ENCODE measurements around the gene CMTM3.
A peak's percentile ranks its signal among the peaks of the same experiment; 100 is the strongest.
"Not testable (repeated sequence)": the region's sequence is repeated elsewhere in the genome, so short reads cannot be mapped to it uniquely, and the experiment has no call there.

Gene CMTM3

GRCh38 chr16:66585481-66586239 is 18.8 kb upstream of the CMTM3 start:
- no peak for DNase-seq

DNA sequence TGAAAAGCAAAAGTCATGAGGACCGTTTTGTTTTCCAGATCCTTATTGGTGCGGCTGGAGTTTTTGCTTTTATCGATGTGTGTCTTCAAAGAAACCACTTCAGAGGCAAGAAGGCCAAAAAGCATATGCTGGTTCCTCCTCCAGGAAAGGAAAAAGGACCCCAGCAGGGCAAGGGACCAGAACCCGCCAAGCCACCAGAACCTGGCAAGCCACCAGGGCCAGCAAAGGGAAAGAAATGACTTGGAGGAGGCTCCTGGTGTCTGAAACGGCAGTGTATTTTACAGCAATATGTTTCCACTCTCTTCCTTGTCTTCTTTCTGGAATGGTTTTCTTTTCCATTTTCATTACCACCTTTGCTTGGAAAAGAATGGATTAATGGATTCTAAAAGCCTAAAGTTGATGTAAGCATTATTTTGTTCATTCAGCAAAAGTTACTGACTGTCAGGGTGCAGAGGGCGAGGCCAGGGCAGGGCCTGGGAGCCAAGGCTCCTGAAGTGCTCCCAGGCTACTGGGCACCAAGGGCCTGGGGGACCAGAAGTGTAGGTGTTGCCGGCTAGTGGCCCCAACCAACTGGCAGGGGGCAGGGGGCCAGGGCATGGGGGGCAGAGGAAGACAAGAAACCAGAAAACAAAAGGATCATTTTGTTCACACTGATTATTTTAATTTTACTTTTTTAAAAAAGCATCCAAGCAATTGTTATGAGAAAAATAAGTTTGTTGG is 16.5 kb upstream of the CMTM3 start:
- no peak for DNase-seq

- no peak for DNase-seq
Measured at GRCh38 chr16:66588981-66589713, 15.4 kb upstream of the CMTM3 start.

- no peak for DNase-seq
Measured at GRCh38 chr16:66590322-66590721, 14.2 kb upstream of the CMTM3 start.

DNA sequence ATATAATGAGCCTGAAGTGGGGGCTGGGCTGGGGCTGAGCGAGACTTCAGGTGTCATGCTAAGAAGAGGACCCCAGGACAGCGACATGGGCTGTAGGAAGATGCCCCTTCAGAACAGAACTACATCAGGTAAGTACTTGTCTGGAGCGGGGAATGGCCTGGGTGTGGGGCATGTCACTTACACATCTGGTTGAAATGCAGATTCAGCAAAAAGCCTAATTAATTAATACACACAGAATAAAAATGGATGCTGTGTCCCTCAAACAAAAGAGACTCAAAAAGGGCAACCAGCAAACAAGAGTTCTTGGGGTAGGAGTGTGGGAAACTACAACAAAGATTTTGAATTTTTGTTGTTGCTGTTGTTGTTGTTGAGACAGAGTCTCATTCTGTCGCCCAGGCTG is 13.5 kb upstream of the CMTM3 start:
- no peak for DNase-seq

- no peak for DNase-seq
Measured at GRCh38 chr16:66592241-66592640, 12.3 kb upstream of the CMTM3 start.

- DNase-seq, result no peak
Measured at GRCh38 chr16:66592814-66593213, 11.7 kb upstream of the CMTM3 start.

- no peak for DNase-seq
Measured at GRCh38 chr16:66594739-66595138, 9.8 kb upstream of the CMTM3 start.

- DNase-seq, result not testable (repeated sequence)
Measured at GRCh38 chr16:66596559-66596958, 7.9 kb upstream of the CMTM3 start.

DNA sequence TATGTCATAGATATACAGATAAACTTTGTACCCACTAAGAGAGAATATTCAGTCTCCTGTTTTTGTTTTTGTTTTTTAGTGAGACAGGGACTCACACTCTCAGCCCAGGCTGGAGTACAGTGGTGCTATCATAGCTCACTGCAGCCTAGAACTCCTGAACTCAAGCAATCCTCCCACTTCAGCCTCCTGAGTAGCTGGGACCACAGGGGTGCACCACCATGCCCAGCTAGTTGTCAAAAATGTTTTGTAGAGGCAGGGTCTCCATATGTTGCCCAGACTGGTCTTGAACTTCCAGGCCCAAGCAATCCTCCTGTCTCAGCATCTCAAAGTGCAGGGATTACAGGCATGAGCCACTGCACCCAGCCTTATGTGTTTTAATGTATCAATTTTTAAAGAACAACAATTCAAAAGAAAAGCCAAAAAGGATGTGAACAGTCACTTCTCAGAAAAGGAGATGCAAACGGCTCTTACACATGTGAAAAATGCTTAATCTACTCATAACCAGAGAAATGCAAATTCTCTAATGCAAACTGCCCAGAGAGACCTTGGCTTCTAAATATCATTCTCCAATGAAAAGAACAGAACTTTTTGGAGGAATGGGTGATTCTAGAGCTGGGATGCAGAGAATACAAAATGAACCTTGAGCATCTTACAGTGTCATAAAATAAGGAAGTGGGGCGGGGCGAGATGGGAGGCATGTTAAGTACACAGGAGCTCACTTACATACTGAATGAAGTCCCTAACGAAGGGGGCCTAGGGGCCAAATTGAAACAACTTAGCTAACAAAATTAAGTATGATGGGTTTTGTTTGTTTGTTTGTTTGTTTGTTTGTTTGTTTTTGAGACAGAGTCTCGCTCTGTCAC is 7.3 kb upstream of the CMTM3 start:
- no peak for DNase-seq

GRCh38 chr16:66598111-66598510 is 6.4 kb upstream of the CMTM3 start:
- DNase-seq, result no peak

GRCh38 chr16:66599726-66600125 is 4.8 kb upstream of the CMTM3 start:
- DNase-seq, result no peak

GRCh38 chr16:66600477-66600876 is 4.0 kb upstream of the CMTM3 start:
- no peak for DNase-seq

- no peak for DNase-seq
Measured at GRCh38 chr16:66601471-66601870, 3.0 kb upstream of the CMTM3 start.

DNA sequence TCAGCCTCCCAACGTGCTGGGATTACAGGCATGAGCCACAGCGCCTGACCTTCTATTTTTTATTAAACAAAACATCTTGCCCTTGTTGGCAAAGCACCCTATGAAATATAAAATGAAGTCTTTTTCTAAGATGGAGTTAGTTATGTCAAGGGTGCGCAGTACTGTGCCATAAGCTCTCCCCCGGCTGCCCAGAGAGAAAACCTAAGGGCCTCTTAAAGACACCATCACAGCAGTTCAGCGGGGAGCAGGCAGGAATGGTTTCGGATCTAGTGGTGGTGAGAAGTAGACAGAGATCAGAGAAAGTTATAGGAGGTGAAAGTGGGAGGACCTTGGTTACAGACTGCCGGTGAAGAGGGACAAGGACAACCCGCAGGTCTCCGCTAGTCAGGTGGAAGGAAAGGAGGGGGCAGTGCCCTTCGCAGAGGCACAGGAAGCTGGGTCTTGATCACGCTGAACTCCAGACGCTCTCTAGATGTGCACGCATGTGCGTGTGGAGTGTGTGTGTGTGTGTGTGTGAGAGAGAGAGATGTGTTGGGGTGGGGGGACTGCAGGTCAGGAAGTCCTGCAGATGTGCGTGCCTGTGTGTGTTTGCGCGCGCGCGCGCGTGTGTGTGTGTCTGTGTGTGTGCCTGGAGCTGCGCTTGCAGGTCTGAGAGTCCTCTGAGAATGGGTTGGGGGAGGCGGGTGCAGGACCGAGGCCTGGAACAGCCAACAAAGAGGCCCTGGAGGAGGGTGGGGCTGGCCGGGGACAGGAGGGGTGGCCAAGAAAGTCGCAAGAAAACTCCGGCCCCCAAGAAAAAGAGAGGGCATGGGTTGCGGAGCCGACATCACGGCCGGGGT is 748 bp upstream of the CMTM3 start:
- DNase-seq, result peak; percentile 65

- DNase-seq, result peak; percentile 37
Measured at GRCh38 chr16:66605177-66605978, 874 bp downstream of the CMTM3 start.

DNA sequence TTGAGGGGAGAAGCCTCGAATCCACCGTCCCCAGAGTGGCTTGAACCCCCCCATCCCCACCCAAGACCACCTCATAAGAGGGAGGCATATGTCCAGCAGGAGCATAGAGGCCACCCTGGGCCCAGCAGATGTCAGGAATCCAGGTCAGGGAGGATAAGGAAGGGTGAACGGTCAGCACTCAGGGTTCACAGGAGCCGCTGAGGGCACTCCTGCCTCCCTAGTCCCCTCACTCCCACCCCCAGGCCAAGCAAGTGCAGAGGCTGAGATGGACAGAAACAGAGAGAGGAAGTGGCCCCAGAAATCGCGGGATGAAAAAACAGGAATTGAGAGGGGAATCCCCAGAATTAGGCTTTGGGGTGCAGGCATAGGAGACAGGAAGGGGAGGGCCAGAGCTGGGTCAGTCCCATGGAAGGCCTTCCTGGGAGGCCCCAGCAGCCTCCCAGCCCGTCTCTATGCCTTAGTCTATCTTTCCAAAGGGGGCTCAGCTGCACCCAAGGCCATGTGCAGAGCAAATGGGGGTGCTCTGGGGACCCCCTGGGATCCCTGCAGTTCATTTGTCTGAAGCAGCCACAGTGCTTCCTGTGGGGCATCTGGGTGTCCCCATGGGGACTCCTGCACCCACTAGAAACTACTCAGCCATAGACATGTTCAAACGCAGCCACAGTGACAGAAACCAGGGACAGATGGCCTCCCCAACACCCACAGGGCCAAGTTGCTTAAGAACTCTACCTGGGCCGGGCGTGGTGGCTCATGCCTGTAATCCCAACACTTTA is 1.7 kb downstream of the CMTM3 start:
- no peak for DNase-seq

- peak; percentile 90 for DNase-seq
Measured at GRCh38 chr16:66608241-66609138, 4.0 kb downstream of the CMTM3 start.

DNA sequence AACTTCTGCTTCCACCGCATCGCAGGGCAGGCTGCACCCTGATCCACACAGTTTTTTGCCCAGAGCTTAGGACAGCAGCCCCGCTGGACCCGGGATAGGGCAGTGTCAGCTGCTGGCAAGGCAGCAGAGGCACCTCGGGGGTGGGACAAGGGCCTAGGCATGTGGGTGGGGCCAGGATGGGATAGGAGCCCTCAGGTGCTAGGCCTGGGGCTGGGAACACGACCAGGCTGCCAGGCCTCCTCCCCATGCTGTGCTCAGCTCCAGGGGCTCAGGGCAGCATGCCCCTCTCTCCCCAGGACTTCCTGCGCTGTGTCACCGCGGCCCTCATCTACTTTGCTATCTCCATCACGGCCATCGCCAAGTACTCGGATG is 4.6 kb downstream of the CMTM3 start:
- no peak for DNase-seq

Data from fibroblast of skin of abdomen (primary cell).